Measurements from ENCODE around the gene TSPYL4. TPM values are rescaled to one million over a fixed set of nuclear protein-coding genes. Genes with fewer than 3 reads are reported as not detected.

TSPYL4 gene
- total RNA-seq, 1 experiment from 2014 or later = 14.9 TPM

GRCh38 chr6:116200619-116201249 is 53.1 kb downstream of the TSPYL4 start:
- Histone ChIP-seq H3K4me3 (ENCODE audit: insufficient read depth, low read depth, low read length) (no peak overlapping the region), H3K36me3 (replicated peaks; ENCODE audit: control insufficient read depth, insufficient read depth, low read length) (no peaks in the 10 kb centered on the region), H3K27me3 (ENCODE audit: control insufficient read depth, insufficient read depth, low read length) (no peaks in the 10 kb centered on the region)
- DNase-seq = no peak

Other genes with a start within 250 kb of the TSPYL4 start
- gene FRK, start 193.2 kb downstream of the TSPYL4 start, total RNA-seq (2014; rRNA removed; shearing (Covaris generic)) = 0.10 and 0.11 TPM in 2 replicates
- 13.0 and 18.8 TPM in 2 replicates for gene NT5DC1, start 153.2 kb downstream of the TSPYL4 start, total RNA-seq (2014; rRNA removed; shearing (Covaris generic))
- 0.04 TPM in 1 of 2 replicates, not detected in the other for gene COL10A1, start 127.9 kb downstream of the TSPYL4 start, total RNA-seq (2014; rRNA removed; shearing (Covaris generic))
- 46.8 and 51.0 TPM in 2 replicates for gene TSPYL1, start 25.9 kb upstream of the TSPYL4 start, total RNA-seq (2014; rRNA removed; shearing (Covaris generic))
- 39.5 and 48.1 TPM in 2 replicates for gene DSE, start 116.9 kb upstream of the TSPYL4 start, total RNA-seq (2014; rRNA removed; shearing (Covaris generic))
- gene CALHM6, start 207.3 kb upstream of the TSPYL4 start, total RNA-seq (2014; rRNA removed; shearing (Covaris generic)) = 0.45 and 2.1 TPM in 2 replicates